ENCODE data around the gene TP53TG5.

Gene TP53TG5

DNA sequence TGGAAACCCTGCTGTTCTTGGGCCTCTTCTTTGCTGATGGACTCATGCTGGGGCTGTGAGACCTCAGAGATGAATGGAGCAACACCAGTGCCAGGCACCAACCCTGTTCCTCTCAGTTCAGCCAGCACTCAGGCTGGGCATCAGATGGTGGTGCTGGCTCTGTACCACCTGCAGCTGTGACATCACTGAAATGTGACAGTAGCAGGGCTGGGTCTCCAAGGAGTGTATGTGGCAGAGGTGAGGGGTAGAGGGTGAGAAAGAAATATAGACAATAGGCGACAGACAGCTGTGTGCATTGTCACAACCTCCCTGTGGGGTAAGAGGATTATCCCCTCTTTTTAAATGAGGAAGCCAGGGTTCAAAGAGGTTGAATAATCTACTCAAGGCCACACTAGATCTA is at the start of gene TP53TG5:
TP53TG5 (minus strand) TSS at position 135 of the 400 bp plus-strand sequence; CDS start at position 46, 89 bp downstream.
- DNase-seq (ENCODE audit: low spot score) = no peak

GRCh38 chr20:45427236-45428149 is 49.4 kb upstream of the TP53TG5 start:
- DNase-seq (ENCODE audit: low spot score) = no peak

- DNase-seq (ENCODE audit: low spot score) = no peak
Observed at GRCh38 chr20:45426320-45427016, 48.3 kb upstream of the TP53TG5 start.

DNA sequence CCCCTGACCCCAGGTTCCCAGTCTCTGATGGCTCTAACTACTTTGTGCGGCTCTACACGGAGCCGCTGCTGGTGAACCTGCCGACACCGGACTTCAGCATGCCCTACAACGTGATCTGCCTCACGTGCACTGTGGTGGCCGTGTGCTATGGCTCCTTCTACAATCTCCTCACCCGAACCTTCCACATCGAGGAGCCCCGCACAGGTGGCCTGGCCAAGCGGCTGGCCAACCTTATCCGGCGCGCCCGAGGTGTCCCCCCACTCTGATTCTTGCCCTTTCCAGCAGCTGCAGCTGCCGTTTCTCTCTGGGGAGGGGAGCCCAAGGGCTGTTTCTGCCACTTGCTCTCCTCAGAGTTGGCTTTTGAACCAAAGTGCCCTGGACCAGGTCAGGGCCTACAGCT is 47.4 kb upstream of the TP53TG5 start:
- no peak for DNase-seq (ENCODE audit: low spot score)

- DNase-seq (ENCODE audit: low spot score) = no peak
Observed at GRCh38 chr20:45423700-45424099, 45.6 kb upstream of the TP53TG5 start.

GRCh38 chr20:45420125-45420524 is 42.0 kb upstream of the TP53TG5 start:
- no peak for DNase-seq (ENCODE audit: low spot score)

DNA sequence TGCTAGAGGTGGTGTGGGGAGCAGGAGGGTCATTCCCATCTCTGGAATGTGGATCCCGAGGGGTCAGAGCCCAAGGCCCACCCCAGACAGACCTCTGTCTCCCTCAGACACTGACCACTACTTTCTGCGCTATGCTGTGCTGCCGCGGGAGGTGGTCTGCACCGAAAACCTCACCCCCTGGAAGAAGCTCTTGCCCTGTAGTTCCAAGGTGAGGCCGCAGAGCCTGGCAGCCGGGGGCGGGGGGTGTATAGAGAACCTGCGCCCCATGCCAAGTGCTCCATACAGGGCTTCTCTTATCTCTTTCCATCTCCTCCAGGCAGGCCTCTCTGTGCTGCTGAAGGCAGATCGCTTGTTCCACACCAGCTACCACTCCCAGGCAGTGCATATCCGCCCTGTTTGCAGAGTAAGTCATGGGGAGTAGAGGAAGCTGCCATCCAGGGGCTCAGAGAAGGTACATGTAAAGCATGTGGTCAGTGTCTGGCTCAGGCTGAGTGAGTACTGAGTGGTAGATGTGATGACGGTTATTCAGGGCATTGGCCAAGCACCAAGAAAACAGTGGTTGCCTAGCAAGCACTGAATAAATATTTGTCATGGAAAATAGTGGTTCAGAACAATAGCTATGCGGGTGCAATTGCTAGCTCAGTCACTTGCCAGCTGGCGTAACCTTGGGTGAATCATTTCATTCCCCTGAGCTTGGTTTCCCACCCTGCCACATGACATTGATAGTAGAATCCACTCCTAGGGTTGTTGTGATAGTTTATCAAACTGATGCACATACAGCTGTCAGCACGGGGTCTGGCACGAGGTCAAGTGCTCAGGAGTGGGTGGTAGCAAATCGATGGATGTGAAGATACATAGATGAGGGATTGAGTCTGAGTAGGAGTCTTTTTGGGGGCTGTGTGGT is 41.3 kb upstream of the TP53TG5 start:
- DNase-seq (ENCODE audit: low spot score) = no peak

GRCh38 chr20:45416917-45417316 is 38.8 kb upstream of the TP53TG5 start:
- DNase-seq (ENCODE audit: low spot score) = no peak

GRCh38 chr20:45415822-45416637 is 37.9 kb upstream of the TP53TG5 start, which contains the start of gene PIGT:
TSS of gene PIGT (plus strand) at chr20:45416141. CDS start at chr20:45416157, 16 bp downstream.
- peak; percentile 89 for DNase-seq (ENCODE audit: low spot score)

DNA sequence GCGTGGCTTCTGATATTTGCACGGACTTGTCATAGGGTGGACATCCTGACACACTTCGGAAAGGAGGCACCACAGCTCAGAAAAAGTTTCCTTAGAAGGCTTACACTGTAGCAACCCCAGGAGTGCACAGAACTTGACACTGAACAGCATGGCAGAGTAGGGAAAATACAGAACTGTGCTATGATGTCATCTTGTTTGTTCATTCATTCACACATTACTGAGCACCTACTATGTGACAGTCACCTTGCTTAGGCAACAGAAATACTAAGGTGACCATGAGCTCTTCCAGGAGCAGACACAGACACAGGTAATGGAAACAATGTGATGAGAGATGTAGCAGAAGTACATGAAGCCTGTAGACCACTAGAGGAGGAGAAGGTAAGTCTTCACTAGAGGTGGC is 35.4 kb upstream of the TP53TG5 start:
- DNase-seq (ENCODE audit: low spot score) = no peak

DNA sequence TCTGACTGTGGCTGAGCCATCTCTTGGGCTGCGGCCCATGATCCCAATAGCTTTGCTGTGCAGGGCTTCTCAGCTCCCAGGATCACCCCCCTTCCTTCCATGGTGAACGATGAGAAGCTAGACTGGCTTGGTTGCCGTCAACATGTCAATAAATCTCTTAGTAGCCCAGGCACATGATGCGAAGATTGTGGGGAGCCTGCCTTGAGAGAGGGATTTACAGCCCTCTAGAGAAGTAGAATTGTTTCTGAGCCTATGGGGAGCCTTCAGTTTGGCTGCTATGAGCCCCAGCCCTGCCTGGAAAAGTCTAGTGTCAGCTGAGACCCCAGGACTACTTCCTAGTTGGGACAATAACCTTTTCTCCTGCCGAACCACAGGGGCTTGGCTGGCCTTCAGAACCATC is 34.5 kb upstream of the TP53TG5 start:
- DNase-seq (ENCODE audit: low spot score) = no peak

- no peak for DNase-seq (ENCODE audit: low spot score)
Observed at GRCh38 chr20:45410887-45411286, 32.8 kb upstream of the TP53TG5 start.

DNA sequence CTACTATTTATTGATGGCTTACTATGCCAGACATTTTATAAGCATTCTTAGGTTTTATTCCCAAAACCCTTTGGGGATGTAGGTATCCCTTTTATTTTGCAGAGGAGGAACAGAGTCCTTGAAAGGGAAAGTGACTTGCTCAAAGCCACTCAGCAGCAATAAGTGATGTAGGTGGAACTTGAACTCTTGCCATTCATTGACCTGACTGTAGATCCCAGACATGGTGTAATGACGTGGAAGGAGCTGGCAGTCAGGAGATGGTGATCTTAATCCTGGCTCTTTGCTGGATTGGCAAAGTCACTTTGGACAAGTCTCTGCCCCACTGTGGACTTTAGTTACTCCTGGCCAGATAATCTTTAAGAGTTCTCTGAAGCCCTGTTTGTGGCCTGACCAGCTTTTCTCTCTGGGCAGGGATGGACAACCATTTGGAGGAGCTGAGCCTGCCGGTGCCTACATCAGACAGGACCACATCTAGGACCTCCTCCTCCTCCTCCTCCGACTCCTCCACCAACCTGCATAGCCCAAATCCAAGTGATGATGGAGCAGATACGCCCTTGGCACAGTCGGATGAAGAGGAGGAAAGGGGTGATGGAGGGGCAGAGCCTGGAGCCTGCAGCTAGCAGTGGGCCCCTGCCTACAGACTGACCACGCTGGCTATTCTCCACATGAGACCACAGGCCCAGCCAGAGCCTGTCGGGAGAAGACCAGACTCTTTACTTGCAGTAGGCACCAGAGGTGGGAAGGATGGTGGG is 31.6 kb upstream of the TP53TG5 start:
- no peak for DNase-seq (ENCODE audit: low spot score)

DNA sequence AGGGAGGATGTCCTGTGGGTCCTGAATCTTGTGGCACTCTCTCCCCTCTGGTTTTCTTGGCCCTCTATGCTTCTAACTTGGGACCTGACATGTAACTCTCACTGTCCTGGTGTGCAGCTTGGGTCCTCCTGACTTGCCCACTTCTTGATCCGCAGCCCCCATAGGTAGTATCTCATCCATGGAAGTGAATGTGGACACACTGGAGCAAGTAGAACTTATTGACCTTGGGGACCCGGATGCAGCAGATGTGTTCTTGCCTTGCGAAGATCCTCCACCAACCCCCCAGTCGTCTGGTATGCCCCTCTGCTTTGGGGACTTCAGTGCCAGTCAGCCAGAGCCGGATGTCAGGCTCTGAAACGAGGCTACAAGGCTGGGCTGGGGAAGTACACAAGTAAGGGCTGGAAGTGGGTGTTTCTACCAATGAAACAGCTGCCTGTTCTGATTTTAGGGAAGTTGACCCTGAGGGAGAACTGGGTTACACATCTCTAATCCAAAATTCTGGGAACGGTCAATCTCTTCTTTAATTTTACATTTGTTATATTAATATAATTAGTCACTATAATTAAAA is 30.6 kb upstream of the TP53TG5 start:
- DNase-seq (ENCODE audit: low spot score) = no peak

DNA sequence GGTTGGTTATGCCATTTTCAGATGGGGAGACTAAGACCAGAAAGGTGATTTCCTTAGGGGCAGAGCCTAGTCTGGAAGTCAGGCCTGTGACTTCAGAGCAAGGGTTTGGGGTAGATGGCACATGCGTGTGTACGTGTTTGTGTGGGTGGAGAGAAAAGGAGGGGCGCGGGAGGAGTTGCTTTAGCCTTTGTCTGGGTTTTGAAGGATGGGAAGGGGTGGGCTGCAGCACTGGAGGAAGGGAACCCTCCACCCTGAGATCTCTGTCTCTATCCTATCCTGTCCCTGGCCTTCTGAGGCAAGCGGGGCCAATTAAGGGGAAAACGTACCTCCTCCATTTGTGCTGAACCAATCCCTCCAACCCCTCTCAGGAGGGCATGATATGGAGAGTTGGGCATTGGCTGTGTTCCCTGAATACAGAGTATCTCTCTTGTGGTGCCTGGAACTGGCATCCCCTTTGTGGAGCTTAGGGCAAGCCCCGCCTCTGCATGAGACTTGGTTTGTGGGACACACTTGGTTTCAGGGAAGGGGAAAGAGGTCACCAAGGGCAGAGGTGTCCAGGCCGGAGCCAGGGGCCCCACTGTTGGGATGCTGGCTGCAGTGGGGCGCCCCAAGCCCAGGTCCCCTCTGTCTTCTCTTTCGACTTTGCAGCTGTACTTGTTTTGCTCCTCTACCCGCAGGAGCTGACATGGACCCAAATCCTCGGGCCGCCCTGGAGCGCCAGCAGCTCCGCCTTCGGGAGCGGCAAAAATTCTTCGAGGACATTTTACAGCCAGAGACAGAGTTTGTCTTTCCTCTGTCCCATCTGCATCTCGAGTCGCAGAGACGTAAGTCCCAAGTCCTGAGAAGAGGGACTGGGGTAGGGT is 29.9 kb upstream of the TP53TG5 start, which contains the start of gene DBNDD2:
DBNDD2 (plus strand) TSS at position 507 of the 863 bp plus-strand sequence; CDS start at position 686, 179 bp downstream.
- DNase-seq (ENCODE audit: low spot score) = no peak

- DNase-seq (ENCODE audit: low spot score) = no peak
Observed at GRCh38 chr20:45407067-45407745, 29.1 kb upstream of the TP53TG5 start.

DNA sequence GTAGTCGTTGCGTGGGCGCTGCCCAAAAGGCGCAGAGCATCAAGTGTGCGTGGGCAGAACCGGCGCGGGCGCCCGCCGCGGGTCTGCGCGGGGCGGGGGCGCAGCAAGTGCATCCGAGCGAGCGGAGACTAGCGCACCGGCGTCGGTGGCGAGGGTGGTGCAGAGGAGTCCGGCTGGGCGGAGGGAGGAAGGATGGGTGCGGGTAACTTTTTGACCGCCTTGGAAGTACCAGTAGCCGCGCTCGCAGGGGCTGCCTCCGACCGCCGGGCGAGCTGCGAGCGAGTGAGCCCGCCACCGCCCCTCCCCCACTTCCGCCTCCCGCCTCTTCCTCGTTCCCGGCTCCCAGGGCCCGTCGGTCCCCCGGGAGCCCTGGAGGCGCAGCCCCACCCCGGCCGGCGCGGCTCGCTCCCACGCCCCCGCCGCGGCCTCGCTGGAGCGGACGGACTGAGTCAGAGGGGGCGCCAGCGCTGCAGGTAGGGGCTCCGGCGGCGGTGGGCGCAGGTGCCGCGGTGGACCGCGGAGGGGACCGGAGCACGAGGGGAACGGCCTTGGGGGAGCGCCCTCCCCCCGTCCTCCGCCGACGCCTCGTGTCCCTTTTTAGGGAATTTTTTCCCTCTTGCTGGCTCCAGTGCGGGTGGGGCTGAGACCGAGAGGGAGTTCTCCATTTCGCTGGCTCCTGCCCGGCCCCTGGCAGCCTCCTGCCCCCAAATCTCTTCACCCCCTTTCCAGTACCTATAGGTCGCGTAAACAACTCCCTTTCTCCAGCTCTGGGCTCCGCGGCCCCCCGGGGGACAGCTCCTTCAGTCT is 28.3 kb upstream of the TP53TG5 start:
- DNase-seq (ENCODE audit: low spot score) = no peak

Data from left forelimb (tissue), 1 donor.